Measurements from ENCODE around the gene ARID5B.
A peak's percentile ranks its signal among the peaks of the same experiment; 100 is the strongest.

Gene ARID5B

DNA sequence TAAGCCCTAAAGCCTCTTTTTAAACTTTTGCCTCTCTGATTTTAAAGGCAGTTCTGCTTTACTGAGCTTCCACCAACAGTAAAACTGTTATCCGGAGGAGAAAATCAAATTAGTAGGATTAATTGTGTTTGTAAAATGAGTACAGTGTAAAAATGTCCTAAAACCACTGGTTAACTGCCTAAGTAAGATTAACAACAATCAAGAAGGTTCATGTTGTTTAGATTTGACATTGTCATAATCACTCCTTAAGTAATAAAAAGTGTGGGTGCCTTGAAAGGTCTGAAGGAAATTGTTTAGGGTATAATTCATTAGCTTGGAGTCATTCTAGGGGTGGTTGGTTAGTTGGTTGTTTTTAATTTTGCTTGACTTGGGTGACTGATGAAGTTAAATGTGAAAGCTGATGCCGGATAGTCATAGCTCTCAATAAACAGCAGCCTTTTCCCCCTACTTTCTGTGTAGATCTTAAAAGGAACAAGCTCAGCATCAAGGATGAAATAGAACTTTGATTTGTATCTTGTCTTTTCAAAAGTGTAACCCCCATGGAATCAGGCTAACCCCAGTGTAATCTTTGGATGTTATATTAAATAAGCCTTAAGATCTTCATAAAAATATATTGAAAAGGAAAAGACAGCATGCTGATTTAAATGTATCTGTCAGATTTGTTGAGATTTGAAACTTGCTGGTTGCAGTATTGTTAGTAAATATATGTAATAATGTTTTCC, 148.3 kb downstream of the ARID5B start:
- no peak for DNase-seq
- TF ChIP-seq GATA1 (IDR thresholded peaks at IDR 0.05; ENCODE audit: low read depth, low read length): no peak
- TF ChIP-seq POLR2A (IDR thresholded peaks at IDR 0.05; ENCODE audit: low read length): no peak

DNA sequence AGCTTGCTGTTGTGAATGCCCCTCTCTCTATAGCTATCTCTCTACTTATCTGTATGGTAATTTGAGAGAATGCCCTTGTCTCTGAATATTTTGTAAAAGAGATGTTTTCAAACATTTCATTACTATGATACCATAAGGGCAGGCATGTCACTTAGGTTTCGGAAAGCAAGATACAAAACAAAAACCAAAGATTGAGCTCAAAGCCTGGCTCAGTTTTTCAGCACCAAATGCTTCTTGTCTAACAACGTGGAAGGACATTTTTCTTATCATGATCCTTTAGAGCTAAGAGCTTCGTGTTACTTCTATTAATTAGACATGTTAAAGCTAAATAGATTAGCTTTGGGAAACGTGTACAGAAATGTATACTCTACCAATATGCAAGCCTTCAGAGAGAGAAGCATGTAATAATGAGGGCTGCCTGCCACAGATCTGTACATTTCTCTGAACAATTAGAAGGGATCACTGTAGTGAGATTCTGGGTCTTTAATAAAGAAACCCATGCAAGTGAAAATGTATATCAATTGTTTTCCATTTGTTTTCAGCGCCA, 148.9 kb downstream of the ARID5B start:
- no peak for DNase-seq

GRCh38 chr10:62050893-62051433, 149.5 kb downstream of the ARID5B start:
- no peak for DNase-seq
- TF ChIP-seq POLR2A (IDR thresholded peaks at IDR 0.05; ENCODE audit: low read length) (no peak), GATA1 (IDR thresholded peaks at IDR 0.05; ENCODE audit: low read depth, low read length) (no peak)

More for the DNA sequence above, 148.9 kb downstream of the ARID5B start:
- TF ChIP-seq GATA1 (IDR thresholded peaks at IDR 0.05; ENCODE audit: low read depth, low read length) (no peak), POLR2A (IDR thresholded peaks at IDR 0.05; ENCODE audit: low read length) (no peak)

- DNase-seq: no peak
- TF ChIP-seq GATA1 (IDR thresholded peaks at IDR 0.05; ENCODE audit: low read depth, low read length): no peak
- no peak for TF ChIP-seq POLR2A (IDR thresholded peaks at IDR 0.05; ENCODE audit: low read length)
Observed at GRCh38 chr10:62052276-62052675, 150.8 kb downstream of the ARID5B start.

- DNase-seq: no peak
- TF ChIP-seq GATA1 (IDR thresholded peaks at IDR 0.05; ENCODE audit: low read depth, low read length): no peak
- no peak for TF ChIP-seq POLR2A (IDR thresholded peaks at IDR 0.05; ENCODE audit: low read length)
Observed at GRCh38 chr10:62053860-62054259, 152.4 kb downstream of the ARID5B start.

- DNase-seq: no peak
- TF ChIP-seq POLR2A (IDR thresholded peaks at IDR 0.05; ENCODE audit: low read length) (no peak), GATA1 (IDR thresholded peaks at IDR 0.05; ENCODE audit: low read depth, low read length) (no peak)
Observed at GRCh38 chr10:62054408-62054807, 152.9 kb downstream of the ARID5B start.

- DNase-seq: no peak
- no peak for TF ChIP-seq GATA1 (IDR thresholded peaks at IDR 0.05; ENCODE audit: low read depth, low read length)
Observed at GRCh38 chr10:62054830-62055229, 153.3 kb downstream of the ARID5B start.

- TF ChIP-seq GATA1 (IDR thresholded peaks at IDR 0.05; ENCODE audit: low read depth, low read length): no peak
- no peak for TF ChIP-seq POLR2A (IDR thresholded peaks at IDR 0.05; ENCODE audit: low read length)
- DNase-seq: no peak
Observed at GRCh38 chr10:62056219-62056618, 154.7 kb downstream of the ARID5B start.

DNA sequence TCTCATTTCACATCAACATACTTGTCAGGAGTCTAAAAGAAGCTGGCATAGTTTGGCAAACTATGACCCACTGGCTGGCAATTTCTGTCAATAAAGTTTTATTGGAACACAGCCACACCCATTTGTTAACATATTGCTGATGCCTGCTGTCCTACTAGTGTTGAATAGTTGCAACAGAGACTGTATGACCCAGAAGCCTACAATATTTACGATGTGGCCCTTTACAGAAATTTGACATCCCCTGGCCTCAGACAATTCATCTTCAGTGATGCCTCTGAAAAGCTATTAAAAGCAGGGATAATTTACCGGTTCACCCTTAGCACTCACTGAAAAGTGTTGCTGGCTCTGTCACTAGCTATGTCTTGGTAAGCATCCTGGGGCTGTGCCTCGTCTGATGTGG, 155.2 kb downstream of the ARID5B start:
- TF ChIP-seq GATA1 (IDR thresholded peaks at IDR 0.05; ENCODE audit: low read depth, low read length) (no peak), POLR2A (IDR thresholded peaks at IDR 0.05; ENCODE audit: low read length) (no peak)
- no peak for DNase-seq

DNA sequence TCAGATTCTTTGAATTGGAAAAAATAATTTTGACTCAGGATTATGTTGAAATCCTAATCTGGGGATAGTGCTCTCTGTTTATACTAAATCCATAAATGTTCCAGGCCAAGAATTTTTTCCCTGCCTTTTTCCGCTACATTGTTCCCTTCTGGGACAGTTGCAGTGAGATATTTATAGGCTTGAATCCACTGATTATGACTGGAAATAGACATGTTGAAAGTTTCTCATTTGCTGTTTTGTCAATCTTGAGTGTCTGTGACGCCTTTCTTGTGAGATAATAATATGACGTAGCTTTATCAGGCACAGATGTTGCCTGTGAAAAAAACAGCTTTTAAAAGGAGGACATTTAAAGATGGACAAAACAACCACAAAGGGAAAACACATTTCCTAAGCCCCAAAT, 155.9 kb downstream of the ARID5B start:
- TF ChIP-seq GATA1 (IDR thresholded peaks at IDR 0.05; ENCODE audit: low read depth, low read length) (no peak), POLR2A (IDR thresholded peaks at IDR 0.05; ENCODE audit: low read length) (no peak)
- DNase-seq: peak in 1 of 2 experiments; percentile 5

DNA sequence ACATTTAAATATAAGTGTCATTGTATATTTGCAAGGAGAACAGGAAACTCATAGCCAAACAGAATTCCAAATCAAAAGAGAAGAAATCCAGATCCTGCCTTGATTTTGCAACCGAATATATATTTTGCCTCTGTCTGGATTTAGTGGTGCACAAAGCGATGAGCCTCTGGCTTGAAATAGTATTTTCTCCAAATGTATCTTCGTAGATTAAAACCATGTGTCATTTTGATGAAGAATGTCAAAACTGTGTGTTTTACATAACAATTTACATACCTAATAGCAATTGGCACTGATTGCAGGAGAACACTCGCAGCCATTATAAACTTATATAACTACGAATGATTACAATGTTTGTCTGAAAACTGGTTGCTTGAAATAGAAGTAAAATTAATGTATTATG, 156.4 kb downstream of the ARID5B start:
- no peak for TF ChIP-seq POLR2A (IDR thresholded peaks at IDR 0.05; ENCODE audit: low read length)
- TF ChIP-seq GATA1 (IDR thresholded peaks at IDR 0.05; ENCODE audit: low read depth, low read length): no peak
- DNase-seq: no peak

DNA sequence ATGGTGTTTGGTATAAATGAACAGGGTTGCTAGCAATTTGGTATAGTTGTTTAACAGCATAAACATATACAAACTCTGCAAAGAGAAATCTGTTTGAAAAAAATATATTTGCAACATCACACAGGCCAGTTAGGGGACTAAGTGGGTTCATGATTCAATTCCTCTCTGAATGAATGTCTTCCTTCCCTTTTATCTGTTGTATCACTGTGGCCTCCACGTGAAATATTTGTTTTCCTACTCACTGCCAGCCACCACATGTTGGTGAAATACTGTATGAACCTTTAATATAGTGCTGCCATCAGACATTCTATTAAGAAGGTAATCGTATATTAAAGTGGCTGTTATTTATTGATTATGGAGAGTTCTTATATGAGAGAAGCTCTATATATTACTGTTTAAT, 157.0 kb downstream of the ARID5B start:
- no peak for TF ChIP-seq GATA1 (IDR thresholded peaks at IDR 0.05; ENCODE audit: low read depth, low read length)
- TF ChIP-seq POLR2A (IDR thresholded peaks at IDR 0.05; ENCODE audit: low read length): no peak
- DNase-seq: no peak

GRCh38 chr10:62058896-62059216, 157.4 kb downstream of the ARID5B start:
- TF ChIP-seq GATA1 (IDR thresholded peaks at IDR 0.05; ENCODE audit: low read depth, low read length): no peak
- no peak for TF ChIP-seq POLR2A (IDR thresholded peaks at IDR 0.05; ENCODE audit: low read length)
- DNase-seq: no peak

- no peak for DNase-seq
- TF ChIP-seq GATA1 (IDR thresholded peaks at IDR 0.05; ENCODE audit: low read depth, low read length) (no peak), POLR2A (IDR thresholded peaks at IDR 0.05; ENCODE audit: low read length) (no peak)
Observed at GRCh38 chr10:62059217-62059920, 157.9 kb downstream of the ARID5B start.

DNA sequence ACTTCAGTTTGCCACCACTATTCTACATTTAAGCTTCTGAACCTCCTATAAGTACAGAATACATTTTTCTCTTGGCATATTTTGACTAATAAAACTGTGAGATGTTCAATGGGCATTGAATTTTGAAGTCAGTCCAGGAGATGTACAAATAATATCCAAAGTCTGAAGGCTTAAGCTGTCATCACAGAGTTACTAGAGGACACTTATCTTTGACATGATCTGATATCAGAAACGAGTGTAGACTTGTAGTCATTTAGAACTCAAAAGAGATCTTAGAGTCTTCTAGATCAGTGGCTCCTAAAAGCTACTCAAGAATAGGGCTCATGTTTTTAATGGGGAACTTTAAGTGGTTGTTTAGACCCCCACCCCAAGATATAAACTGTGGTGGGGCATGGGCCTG, 160.5 kb downstream of the ARID5B start:
- TF ChIP-seq GATA1 (IDR thresholded peaks at IDR 0.05; ENCODE audit: low read depth, low read length) (no peak), POLR2A (IDR thresholded peaks at IDR 0.05; ENCODE audit: low read length) (no peak)
- DNase-seq: no peak
